Measurements from ENCODE around the gene COPS6.
A peak's percentile ranks its signal among the peaks of the same experiment; 100 is the strongest.

The COPS6 gene

DNA sequence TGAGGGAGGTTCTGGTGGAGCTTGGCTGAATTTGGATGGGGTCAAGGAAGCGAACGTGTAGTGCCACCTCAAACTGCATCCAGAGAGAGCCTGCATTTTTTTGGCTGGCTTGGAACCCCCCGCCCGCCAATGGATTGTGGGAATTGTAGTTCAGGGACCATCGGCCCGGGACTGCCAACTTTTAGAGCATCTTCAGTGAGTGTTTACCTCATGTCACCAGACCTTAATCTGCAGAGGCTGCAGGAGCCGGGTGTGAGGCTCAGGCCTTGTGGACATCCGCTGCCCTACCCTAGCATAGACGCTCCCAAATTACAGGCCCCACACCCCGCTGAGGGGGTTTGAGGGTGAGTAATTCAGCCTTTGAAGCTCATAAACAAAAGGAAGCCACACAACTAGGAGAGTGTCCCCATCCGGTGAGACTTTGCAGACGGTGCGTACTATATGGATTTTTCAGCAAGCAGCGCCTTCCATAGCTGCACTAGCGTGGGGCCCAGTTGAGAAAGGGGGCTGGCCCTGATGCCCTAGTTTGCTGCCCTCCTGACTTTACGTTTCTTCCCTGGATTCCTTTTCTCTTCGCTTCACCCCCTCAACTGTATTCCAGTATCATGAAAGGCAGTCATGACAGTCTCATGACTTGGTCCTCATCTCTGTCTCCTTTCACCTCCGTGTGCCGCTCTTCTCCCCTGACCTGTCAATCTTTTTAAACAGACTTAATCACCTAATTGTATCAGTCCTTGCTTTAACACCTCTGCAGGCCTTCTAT lies 31.4 kb downstream of the COPS6 start:
- TF ChIP-seq, protein P1, sequence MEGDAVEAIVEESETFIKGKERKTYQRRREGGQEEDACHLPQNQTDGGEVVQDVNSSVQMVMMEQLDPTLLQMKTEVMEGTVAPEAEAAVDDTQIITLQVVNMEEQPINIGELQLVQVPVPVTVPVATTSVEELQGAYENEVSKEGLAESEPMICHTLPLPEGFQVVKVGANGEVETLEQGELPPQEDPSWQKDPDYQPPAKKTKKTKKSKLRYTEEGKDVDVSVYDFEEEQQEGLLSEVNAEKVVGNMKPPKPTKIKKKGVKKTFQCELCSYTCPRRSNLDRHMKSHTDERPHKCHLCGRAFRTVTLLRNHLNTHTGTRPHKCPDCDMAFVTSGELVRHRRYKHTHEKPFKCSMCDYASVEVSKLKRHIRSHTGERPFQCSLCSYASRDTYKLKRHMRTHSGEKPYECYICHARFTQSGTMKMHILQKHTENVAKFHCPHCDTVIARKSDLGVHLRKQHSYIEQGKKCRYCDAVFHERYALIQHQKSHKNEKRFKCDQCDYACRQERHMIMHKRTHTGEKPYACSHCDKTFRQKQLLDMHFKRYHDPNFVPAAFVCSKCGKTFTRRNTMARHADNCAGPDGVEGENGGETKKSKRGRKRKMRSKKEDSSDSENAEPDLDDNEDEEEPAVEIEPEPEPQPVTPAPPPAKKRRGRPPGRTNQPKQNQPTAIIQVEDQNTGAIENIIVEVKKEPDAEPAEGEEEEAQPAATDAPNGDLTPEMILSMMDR (IDR thresholded peaks at IDR 0.05; ENCODE audit: borderline replicate concordance, insufficient read depth, low read depth, low read length) = no peak
- peak overlapping the region; percentile 69 for H3K4me3 ChIP-seq (ENCODE audit: low read depth, low read length)

DNA sequence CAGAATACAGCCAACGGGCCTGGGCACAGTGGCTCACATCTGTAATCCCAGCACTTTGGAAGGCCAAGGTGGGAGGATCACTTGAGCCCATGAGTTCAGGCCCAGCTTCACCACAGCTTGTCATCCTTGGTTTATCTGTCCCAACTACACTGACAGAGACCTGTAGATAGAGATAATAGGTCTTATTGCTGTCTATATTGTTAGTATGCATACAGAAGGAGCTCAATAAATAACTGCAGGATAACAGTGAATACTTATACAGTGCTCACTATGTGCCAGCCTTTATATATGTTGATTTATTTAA lies 31.9 kb downstream of the COPS6 start:
- H3K4me3 ChIP-seq (ENCODE audit: low read depth, low read length) = no peak overlapping the region

DNA sequence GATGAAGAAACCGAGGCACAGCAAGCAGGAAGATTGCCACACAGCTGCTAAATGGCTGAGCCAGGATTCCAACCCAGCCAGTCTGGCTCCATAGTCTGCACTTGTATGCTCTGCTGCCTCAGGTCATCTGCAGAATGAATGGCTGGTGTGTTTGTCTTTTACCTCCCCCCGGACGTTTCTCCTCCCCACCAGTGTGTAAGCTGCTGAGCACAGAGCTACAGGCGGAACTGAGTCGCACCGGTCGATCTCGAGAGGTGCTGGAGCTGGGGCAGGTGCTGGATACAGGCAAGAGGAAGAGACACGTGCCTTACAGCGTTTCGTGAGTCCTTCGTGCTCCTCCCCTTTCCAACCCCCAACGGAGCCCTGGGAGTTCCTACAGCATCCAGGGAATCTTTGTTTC lies 33.3 kb downstream of the COPS6 start:
- no peak overlapping the region for H3K4me3 ChIP-seq (ENCODE audit: low read depth, low read length)

More for the DNA sequence above, 31.9 kb downstream of the COPS6 start:
- TF ChIP-seq, protein P1 (IDR thresholded peaks at IDR 0.05; ENCODE audit: borderline replicate concordance, insufficient read depth, low read depth, low read length) = no peak

DNA sequence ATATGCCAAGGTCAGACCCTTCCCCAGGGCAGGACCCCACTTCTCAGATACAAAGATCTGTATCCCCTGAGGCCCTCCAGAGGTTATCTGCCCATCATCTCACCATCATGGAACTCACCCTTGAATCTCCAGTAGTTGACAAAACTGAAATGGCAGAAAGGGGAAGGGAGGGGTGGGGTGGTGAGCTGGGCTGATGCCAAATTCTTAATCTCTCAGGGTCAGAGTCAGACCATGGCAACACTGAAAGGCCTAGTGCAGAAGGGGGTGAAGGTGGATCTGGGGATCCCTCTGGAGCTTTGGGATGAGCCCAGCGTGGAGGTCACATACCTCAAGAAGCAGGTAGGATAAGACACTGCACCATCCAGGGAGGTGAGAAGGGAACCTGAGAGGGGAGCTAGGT lies 33.8 kb downstream of the COPS6 start:
- TF ChIP-seq, protein P1 (IDR thresholded peaks at IDR 0.05; ENCODE audit: borderline replicate concordance, insufficient read depth, low read depth, low read length) = no peak
- no peak overlapping the region for H3K4me3 ChIP-seq (ENCODE audit: low read depth, low read length)

More for the DNA sequence above, 33.3 kb downstream of the COPS6 start:
- TF ChIP-seq, protein P1 (IDR thresholded peaks at IDR 0.05; ENCODE audit: borderline replicate concordance, insufficient read depth, low read depth, low read length) = no peak

DNA sequence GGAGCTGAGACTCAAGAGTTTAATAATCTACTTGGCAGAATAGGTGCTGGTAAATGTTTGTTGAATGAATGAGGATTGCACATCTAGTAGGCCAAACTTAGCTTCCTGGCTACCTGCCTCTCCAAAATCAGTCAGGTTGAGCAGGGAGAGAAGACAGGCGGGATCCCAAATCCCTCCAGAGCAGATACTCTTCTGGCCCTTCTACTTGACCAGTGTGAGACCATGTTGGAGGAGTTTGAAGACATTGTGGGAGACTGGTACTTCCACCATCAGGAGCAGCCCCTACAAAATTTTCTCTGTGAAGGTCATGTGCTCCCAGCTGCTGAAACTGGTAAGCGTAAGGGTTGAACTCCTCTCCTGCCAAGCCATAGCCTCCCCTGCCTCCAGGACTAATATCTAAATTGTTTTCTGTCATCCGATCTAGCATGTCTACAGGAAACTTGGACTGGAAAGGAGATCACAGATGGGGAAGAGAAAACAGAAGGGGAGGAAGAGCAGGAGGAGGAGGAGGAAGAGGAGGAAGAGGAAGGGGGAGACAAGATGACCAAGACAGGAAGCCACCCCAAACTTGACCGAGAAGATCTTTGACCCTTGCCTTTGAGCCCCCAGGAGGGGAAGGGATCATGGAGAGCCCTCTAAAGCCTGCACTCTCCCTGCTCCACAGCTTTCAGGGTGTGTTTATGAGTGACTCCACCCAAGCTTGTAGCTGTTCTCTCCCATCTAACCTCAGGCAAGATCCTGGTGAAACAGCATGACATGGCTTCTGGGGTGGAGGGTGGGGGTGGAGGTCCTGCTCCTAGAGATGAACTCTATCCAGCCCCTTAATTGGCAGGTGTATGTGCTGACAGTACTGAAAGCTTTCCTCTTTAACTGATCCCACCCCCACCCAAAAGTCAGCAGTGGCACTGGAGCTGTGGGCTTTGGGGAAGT lies 35.8 kb downstream of the COPS6 start:
- no peak overlapping the region for H3K4me3 ChIP-seq (ENCODE audit: low read depth, low read length)

DNA sequence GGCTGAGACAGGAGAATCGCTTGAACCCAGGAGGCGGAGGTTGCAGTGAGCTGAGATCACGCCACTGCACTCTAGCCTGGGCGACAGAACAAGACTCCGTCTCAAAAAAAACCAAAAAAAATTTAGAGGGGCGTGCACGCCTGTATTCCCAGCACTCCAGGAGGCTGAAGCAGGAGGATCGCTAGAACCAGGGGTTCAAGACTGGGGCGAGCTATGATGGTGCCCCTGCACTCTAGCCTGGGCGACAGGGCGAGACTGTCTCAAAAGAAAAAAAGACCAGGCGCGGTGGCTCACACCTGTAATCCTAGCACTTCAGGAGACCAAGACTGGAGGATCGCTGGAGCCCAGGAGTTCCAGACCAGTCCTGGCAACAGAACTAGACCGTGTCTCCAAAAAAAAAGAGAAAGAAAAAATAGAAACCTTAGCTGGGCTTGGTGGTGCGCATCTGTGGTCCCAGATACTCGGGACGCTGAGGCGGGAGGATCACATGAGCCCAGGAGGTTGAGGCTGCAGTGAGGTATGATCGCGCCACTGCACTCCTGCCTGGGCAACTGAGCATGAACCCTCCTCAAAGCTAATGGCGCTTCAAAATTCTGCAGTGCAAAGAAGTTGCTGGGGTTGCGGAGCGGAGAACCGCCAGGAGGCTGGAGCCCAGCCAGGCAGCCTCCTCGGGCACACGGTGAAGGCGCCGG lies 37.6 kb downstream of the COPS6 start:
- TF ChIP-seq, protein P1 (IDR thresholded peaks at IDR 0.05; ENCODE audit: borderline replicate concordance, insufficient read depth, low read depth, low read length) = no peak
- peak overlapping the region; percentile 87 for H3K4me3 ChIP-seq (ENCODE audit: low read depth, low read length)

More for the DNA sequence above, 35.8 kb downstream of the COPS6 start:
- TF ChIP-seq, protein P1 (IDR thresholded peaks at IDR 0.05; ENCODE audit: borderline replicate concordance, insufficient read depth, low read depth, low read length) = no peak

Measured in GM12875 (cell line).